Cardiac fibroblast (primary cell): ENCODE results near the gene NUP214.

ENCODE experiments used
- DNase-seq, 2 donors: peaks; one replicate each; pipeline versions ENCODE4 v3.0.0 to v3.0.0-alpha.2; 2010; ENCODE audit warnings: low read depth in 2 of 2
- H3K4me3 ChIP-seq, 2 donors: replicated peaks in 1 of 2; 1 replicate in 1 of 2; 2 replicates in 1 of 2; pipeline ENCODE4 v1.5.1; 2011; ENCODE audit warnings: low read depth in 2 of 2, low read length in 2 of 2, mild to moderate bottlenecking in 2 of 2, moderate library complexity in 1 of 2
- CTCF ChIP-seq: IDR thresholded peaks from one replicate; pipeline ENCODE4 v1.5.1; 2011; ENCODE audit warnings: low read depth, mild to moderate bottlenecking, low read length, inconsistent platforms

The NUP214 gene

GRCh38 chr9:131116281-131117120 lies 8.9 kb upstream of the NUP214 start:
- peak; percentile 13 to 22 for DNase-seq
- TF ChIP-seq CTCF: no peak
- H3K4me3 ChIP-seq: no peak overlapping the region

GRCh38 chr9:131117121-131117761 lies 8.1 kb upstream of the NUP214 start:
- peak; percentile 15 to 36 for DNase-seq
- H3K4me3 ChIP-seq: no peak overlapping the region
- no peak for TF ChIP-seq CTCF

GRCh38 chr9:131117762-131118145 lies 7.6 kb upstream of the NUP214 start:
- no peak for DNase-seq
- TF ChIP-seq CTCF: no peak
- no peak overlapping the region for H3K4me3 ChIP-seq

- TF ChIP-seq CTCF: no peak
- no peak overlapping the region for H3K4me3 ChIP-seq
- no peak for DNase-seq
Observed at GRCh38 chr9:131119600-131119999, 5.8 kb upstream of the NUP214 start.

- no peak for TF ChIP-seq CTCF
- H3K4me3 ChIP-seq: no peak overlapping the region
- DNase-seq: no peak
Observed at GRCh38 chr9:131120620-131121228, 4.7 kb upstream of the NUP214 start.

GRCh38 chr9:131121346-131121745 lies 4.0 kb upstream of the NUP214 start:
- no peak for TF ChIP-seq CTCF
- H3K4me3 ChIP-seq: no peak overlapping the region
- DNase-seq: no peak
